Fibroblast of the aortic adventitia (primary cell): ENCODE measurements around the gene VTI1B. TPM values are rescaled to one million over a fixed set of nuclear protein-coding genes. Genes with fewer than 3 reads are reported as not detected.

Experiments
- DNase-seq: peaks from one replicate; pipeline ENCODE4 v3.0.0-alpha.2; 2010; ENCODE audit warnings: low read depth
- H3K4me3 ChIP-seq: 2 replicates; pipeline ENCODE4 v1.5.1; 2011; ENCODE audit warnings: low read depth, mild to moderate bottlenecking, control low read depth, low read length, moderate library complexity
- total RNA-seq: library from RNA; depleted of rRNA; stranded (reverse); fragments of >200 nt; gene quantifications from 2 replicates; pipeline ENCODE4 v1.2.3, GENCODE V29; 2012; ENCODE audit warnings: low replicate concordance
- TF ChIP-seq, protein P1 (sequence below): IDR thresholded peaks from 2 replicates; pipeline ENCODE4 v1.5.1; 2011; ENCODE audit warnings: mild to moderate bottlenecking, low read length, control low read depth, inconsistent platforms; ENCODE audit not compliant: insufficient read depth

Gene VTI1B
- total RNA-seq, 1 donor: 69.0 TPM

DNA sequence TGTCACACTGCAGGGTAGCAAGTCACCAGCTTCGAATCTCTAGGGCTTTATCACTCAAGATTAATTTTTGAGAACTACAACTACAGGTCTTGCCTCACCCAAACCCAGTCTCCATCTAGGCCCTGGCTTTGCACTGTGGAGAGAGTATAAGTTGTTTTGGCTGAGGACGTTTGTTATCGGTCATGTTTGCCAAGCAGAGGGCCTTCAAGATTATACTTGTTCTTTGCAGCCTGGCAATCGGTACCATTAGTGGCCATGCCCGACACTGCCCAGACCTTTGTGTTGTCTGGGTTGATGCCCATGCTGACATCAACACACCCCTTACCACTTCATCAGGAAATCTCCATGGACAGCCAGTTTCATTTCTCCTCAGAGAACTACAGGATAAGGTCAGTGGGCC, 29.0 kb downstream of the VTI1B start:
- DNase-seq: no peak
- TF ChIP-seq, protein P1, sequence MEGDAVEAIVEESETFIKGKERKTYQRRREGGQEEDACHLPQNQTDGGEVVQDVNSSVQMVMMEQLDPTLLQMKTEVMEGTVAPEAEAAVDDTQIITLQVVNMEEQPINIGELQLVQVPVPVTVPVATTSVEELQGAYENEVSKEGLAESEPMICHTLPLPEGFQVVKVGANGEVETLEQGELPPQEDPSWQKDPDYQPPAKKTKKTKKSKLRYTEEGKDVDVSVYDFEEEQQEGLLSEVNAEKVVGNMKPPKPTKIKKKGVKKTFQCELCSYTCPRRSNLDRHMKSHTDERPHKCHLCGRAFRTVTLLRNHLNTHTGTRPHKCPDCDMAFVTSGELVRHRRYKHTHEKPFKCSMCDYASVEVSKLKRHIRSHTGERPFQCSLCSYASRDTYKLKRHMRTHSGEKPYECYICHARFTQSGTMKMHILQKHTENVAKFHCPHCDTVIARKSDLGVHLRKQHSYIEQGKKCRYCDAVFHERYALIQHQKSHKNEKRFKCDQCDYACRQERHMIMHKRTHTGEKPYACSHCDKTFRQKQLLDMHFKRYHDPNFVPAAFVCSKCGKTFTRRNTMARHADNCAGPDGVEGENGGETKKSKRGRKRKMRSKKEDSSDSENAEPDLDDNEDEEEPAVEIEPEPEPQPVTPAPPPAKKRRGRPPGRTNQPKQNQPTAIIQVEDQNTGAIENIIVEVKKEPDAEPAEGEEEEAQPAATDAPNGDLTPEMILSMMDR: no peak
- no peak overlapping the region for H3K4me3 ChIP-seq

DNA sequence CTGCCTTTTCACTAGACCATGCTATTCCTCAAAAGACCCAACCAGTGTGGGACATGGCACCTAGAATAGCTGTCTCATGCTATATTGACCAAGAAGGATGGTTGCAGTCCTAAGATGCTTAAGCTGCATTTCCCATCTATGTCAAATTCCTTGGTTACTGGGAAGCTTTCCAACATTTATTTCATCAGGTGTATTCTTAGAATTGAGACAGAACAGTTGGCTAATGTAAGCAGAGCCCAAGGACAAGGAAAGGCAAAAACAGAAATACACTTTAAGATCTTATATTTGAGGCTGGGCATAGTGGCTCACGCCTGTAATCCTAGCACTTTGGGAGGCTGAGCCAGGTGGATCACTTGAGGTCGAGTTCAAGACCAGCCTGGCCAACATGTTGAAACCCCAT, 30.0 kb downstream of the VTI1B start:
- H3K4me3 ChIP-seq: no peak overlapping the region
- TF ChIP-seq, protein P1: no peak
- peak; percentile 46 for DNase-seq

DNA sequence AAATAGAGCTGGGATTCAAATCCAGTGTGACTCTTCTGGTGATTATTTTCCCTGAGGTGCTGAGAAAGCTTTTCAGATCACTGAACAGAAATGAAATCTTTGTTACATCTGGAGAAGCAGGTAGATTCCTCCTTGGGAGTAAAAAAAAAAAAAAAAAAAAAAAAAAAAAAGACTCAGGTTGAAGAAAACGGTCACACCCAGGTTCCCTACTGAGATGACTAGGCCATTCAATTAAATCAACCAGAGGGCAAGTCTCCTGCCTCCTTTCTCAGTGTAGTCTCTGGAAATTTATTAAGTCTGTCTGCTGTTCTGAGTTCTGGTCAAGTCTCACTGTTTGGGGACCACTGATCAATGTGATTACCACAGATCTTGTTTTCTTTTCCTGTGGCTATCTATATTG, 30.7 kb downstream of the VTI1B start:
- DNase-seq: no peak
- H3K4me3 ChIP-seq: no peak overlapping the region
- TF ChIP-seq, protein P1: no peak

DNA sequence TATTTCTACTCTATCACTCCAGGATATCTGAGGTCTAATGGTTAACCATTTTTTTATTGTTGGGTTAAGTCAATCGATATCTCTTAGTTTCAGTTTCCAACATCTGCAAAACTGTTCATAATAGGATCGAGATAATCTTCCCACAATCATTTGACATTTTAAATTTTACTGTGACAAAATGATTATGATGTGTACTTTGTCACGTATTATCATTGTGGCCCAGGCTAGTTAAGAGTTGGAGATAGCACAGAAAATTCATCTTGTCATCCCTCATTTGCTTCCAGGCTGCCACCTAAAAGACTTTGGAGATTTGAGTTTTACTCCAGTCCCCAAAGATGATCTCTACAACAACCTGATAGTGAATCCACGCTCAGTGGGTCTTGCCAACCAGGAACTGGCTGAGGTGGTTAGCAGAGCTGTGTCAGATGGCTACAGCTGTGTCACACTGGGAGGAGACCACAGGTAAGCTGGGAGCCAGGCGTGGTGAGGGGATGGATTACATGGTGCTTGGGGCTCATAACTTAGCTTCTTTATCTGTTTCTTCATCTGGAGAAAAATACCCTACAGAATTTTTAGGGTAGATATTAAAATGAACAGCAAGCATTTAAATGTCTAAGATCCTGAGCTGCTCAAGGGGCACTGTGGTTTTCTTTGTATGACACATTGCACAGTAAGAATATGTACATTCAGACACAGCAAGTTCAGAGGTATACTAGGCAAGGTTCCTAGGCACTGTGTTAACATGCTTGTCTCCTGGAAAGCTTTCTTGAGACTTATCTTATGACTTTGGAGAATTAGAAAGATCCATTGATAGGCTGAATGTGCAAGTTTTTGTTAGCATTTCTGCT, 32.3 kb downstream of the VTI1B start:
- TF ChIP-seq, protein P1: no peak
- DNase-seq: no peak
- H3K4me3 ChIP-seq: no peak overlapping the region

DNA sequence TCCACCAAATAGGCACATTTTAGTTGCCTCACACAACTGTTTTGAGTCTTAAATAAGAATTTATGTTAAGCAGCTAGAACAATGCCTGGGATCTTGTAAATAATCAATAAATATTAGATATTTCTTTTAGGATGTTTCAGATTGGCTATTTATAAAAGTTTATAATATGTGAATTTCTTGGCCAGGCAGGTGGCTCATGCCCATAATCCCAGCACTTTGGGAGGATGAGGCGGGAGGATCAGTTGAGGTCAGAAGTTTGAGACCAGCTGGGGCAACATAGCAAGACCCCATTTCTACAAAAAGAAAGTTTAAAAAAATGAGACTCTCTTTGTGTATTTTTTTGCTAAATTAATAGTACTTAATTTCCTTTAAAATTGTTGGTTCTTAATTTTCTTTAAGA, 33.0 kb downstream of the VTI1B start:
- no peak overlapping the region for H3K4me3 ChIP-seq
- no peak for DNase-seq
- TF ChIP-seq, protein P1: no peak

DNA sequence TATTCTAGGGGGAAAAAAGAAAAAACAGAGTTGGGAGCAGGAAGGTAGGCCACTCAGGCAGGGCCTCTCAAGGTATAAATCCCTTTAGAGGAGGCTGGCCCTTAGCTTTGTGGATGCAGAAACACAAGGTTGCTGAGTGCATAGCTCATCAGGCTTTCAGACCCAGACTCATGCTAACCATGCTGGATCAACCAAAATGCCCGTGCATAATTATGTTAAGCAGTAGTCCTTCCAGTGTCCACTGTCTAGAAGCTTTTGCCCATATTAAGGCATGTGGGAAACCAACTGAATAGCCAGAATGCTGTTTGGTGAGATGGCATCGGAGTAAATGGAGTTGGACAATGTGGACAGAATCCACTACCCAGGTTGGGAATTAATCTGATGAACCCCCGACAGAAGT, 35.8 kb downstream of the VTI1B start:
- TF ChIP-seq, protein P1: no peak
- no peak for DNase-seq
- no peak overlapping the region for H3K4me3 ChIP-seq
